Trophoblast cell (in vitro differentiated cells and primary cell): ENCODE measurements around the gene JMJD4.
A peak's percentile ranks its signal among the peaks of the same experiment; 100 is the strongest.

Source experiments
- DNase-seq, 2 donors: peaks; one replicate each; pipeline ENCODE4 v3.0.0-alpha.2; 2016
- H2AFZ ChIP-seq: 2 replicates; pipeline ENCODE4 v1.6.1; 2013; ENCODE audit warnings: low read length, moderate library complexity, mild to moderate bottlenecking; ENCODE audit not compliant: insufficient read depth, poor library complexity
- H2AK5ac ChIP-seq: 2 replicates; pipeline ENCODE4 v1.6.1; 2013; ENCODE audit warnings: mild to moderate bottlenecking, low read length
- H2BK120ac ChIP-seq: 2 replicates; pipeline ENCODE4 v1.6.1; 2013; ENCODE audit warnings: low read length, mild to moderate bottlenecking, moderate library complexity; ENCODE audit not compliant: insufficient read depth, poor library complexity
- H2BK12ac ChIP-seq: 2 replicates; pipeline ENCODE4 v1.6.1; 2013; ENCODE audit warnings: mild to moderate bottlenecking, low read length, moderate library complexity
- H2BK5ac ChIP-seq: 2 replicates; pipeline ENCODE4 v1.6.1; 2013; ENCODE audit warnings: low read length, low read depth, moderate library complexity, mild to moderate bottlenecking; ENCODE audit not compliant: poor library complexity
- H3K14ac ChIP-seq: 2 replicates; pipeline ENCODE4 v1.6.1; 2013; ENCODE audit warnings: mild to moderate bottlenecking, low read length
- H3K18ac ChIP-seq: 2 replicates; pipeline ENCODE4 v1.6.1; 2013; ENCODE audit warnings: mild to moderate bottlenecking, low read length
- H3K23ac ChIP-seq: 2 replicates; pipeline ENCODE4 v1.6.1; 2013; ENCODE audit warnings: low read length
- H3K27ac ChIP-seq: 2 replicates; pipeline ENCODE4 v1.5.1; 2013; ENCODE audit warnings: low read depth, mild to moderate bottlenecking, inconsistent platforms, low read length, moderate library complexity
- H3K27me3 ChIP-seq: 2 replicates; pipeline ENCODE4 v1.6.1; 2013; ENCODE audit warnings: inconsistent platforms, mild to moderate bottlenecking, low read length, moderate library complexity; ENCODE audit not compliant: insufficient read depth
- H3K36me3 ChIP-seq, 2 experiments: 1 replicate in 1 of 2; 2 replicates in 1 of 2; pipeline ENCODE4 v1.6.1; 2013; ENCODE audit warnings: low read length in 2 of 2, mild to moderate bottlenecking in 2 of 2, moderate library complexity in 1 of 2; ENCODE audit not compliant: insufficient read depth in 2 of 2, control insufficient read depth in 1 of 2
- H3K4ac ChIP-seq: 2 replicates; pipeline ENCODE4 v1.6.1; 2013; ENCODE audit warnings: low read depth, mild to moderate bottlenecking, low read length, moderate library complexity
- H3K4me1 ChIP-seq, 2 experiments: 1 replicate in 1 of 2; 2 replicates in 1 of 2; pipeline ENCODE4 v1.6.1; 2013; ENCODE audit warnings: low read length in 2 of 2, mild to moderate bottlenecking in 2 of 2, moderate library complexity in 1 of 2; ENCODE audit not compliant: insufficient read depth in 2 of 2, control insufficient read depth in 1 of 2
- H3K4me2 ChIP-seq: 2 replicates; pipeline ENCODE4 v1.6.1; 2013; ENCODE audit warnings: inconsistent platforms, mild to moderate bottlenecking, low read length, moderate library complexity
- H3K4me3 ChIP-seq: 2 replicates; pipeline ENCODE4 v1.5.1; 2013; ENCODE audit warnings: mild to moderate bottlenecking, low read depth, low read length, inconsistent platforms
- H3K79me1 ChIP-seq: one replicate; pipeline ENCODE4 v1.6.1; 2013; ENCODE audit warnings: low read length
- H3K79me2 ChIP-seq: 2 replicates; pipeline ENCODE4 v1.6.1; 2013; ENCODE audit warnings: low read length, mild to moderate bottlenecking; ENCODE audit not compliant: control insufficient read depth, insufficient read depth, poor library complexity
- H3K9ac ChIP-seq: 2 replicates; pipeline ENCODE4 v1.6.1; 2013; ENCODE audit warnings: mild to moderate bottlenecking, low read length
- H3K9me3 ChIP-seq: 2 replicates; pipeline ENCODE4 v1.6.1; 2013; ENCODE audit warnings: low read depth, mild to moderate bottlenecking, control low read depth, inconsistent platforms, low read length; ENCODE audit not compliant: insufficient read depth
- H4K12ac ChIP-seq: 2 replicates; pipeline ENCODE4 v1.6.1; 2013; ENCODE audit warnings: low read depth, mild to moderate bottlenecking, low read length, moderate library complexity
- H4K8ac ChIP-seq: 2 replicates; pipeline ENCODE4 v1.6.1; 2013; ENCODE audit warnings: low read depth, mild to moderate bottlenecking, low read length, moderate library complexity
- H4K91ac ChIP-seq: one replicate; pipeline ENCODE4 v1.6.1; 2013; ENCODE audit warnings: low read depth, mild to moderate bottlenecking, low read length, moderate library complexity
- WGBS: extraction: QIAGEN DNeasy Blood & Tissue Kit; methylation state at CpG from one replicate; pipeline ENCODE4 v1.1.7; 2013; ENCODE audit warnings: missing lambda C conversion rate; ENCODE audit not compliant: insufficient read length, insufficient coverage; ENCODE audit errors: extremely low coverage; 5-methylcytosine and 5-hydroxymethylcytosine counted together

Gene JMJD4

DNA sequence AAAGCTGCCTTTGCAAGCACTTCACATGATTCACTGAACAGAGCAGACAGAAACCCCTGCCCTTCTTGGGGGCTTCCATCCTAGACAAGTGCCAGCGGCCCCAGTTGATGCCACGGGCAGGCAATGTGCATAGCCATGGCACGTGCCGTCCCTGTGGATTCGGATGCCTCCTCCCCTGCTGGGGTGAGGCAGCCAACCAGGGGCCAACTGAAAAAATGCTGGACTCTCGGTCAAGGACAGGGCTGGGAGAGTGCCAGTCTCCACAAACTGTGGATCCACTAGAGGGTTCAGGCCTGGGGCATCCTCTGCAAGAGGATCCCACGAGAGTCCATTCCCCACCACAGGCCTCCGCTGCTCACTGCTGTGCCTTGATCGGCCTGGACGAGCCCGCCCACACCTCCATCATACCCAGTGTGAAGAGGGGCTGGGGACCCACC lies 3.8 kb downstream of the JMJD4 start:
- no peak overlapping the region for H3K23ac ChIP-seq
- peaks cover 13% of the 10 kb centered on the region for H3K79me1 ChIP-seq
- no peak overlapping the region for H2AK5ac ChIP-seq
- no CpG with 5 or more reads among the region's 11 CpGs for WGBS
- H3K36me3 ChIP-seq, result peaks cover 27 to 28% of the 10 kb centered on the region in 2 experiments
- no peak overlapping the region for H2AFZ ChIP-seq
- H2BK5ac ChIP-seq, result no peak overlapping the region
- H3K4me3 ChIP-seq, result no peak overlapping the region
- H4K12ac ChIP-seq, result no peak overlapping the region
- H3K79me2 ChIP-seq, result peaks cover 17% of the 10 kb centered on the region
- no peak overlapping the region for H4K91ac ChIP-seq
- H3K9me3 ChIP-seq, result peaks cover 4% of the 10 kb centered on the region
- H3K18ac ChIP-seq, result no peak overlapping the region
- peaks cover 12 to 37% of the 10 kb centered on the region in 2 experiments for H3K4me1 ChIP-seq
- H3K4me2 ChIP-seq, result no peak overlapping the region
- H2BK12ac ChIP-seq, result no peak overlapping the region
- H3K27ac ChIP-seq, result no peak overlapping the region
- H3K14ac ChIP-seq, result no peak overlapping the region
- H2BK120ac ChIP-seq, result no peak overlapping the region
- no peak overlapping the region for H3K4ac ChIP-seq
- H3K27me3 ChIP-seq, result no peaks in the 10 kb centered on the region
- no peak overlapping the region for H3K9ac ChIP-seq
- H4K8ac ChIP-seq, result no peak overlapping the region
- DNase-seq, result no peak

DNA sequence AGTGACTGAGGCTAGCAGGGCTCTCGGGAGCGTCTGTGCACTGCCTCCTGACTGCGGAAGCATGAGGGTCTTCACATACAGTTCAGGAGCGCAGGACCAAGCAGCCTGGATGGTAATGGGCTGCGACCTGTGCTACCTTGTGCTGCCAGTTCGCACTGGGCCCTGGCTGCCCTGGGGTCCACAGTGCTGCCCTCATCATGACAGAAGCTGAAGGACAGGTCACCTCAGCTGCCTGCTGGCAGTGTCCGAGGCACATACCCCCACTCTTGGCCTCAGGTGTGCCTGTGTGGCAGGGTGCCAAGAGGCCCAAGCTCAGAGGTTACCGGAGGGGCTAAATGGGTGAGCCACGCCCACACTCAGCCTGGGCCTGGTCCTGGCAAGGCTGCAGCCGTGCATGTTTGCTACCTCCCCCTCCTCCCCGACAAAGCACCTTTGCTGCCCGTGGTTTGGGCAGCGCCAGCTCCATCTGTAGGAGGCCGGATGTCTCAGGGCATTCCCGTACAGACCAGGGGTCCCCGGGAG lies 4.4 kb downstream of the JMJD4 start:
- Histone ChIP-seq H3K27ac (no peak overlapping the region), H3K4me1 (peaks cover 7 to 31% of the 10 kb centered on the region in 2 experiments), H3K79me1 (peaks cover 13% of the 10 kb centered on the region), H3K14ac (no peak overlapping the region), H3K27me3 (no peaks in the 10 kb centered on the region), H2AK5ac (no peak overlapping the region), H2BK120ac (no peak overlapping the region), H3K18ac (no peak overlapping the region), H3K4me2 (no peak overlapping the region), H2BK5ac (no peak overlapping the region), H3K9ac (no peak overlapping the region), H3K36me3 (peaks cover 27 to 28% of the 10 kb centered on the region in 2 experiments), H3K9me3 (peaks cover 1% of the 10 kb centered on the region), H2AFZ (no peak overlapping the region), H3K23ac (no peak overlapping the region), H4K8ac (no peak overlapping the region), H3K4me3 (no peak overlapping the region), H4K91ac (no peak overlapping the region), H2BK12ac (no peak overlapping the region), H3K4ac (no peak overlapping the region), H4K12ac (no peak overlapping the region), H3K79me2 (peaks cover 12% of the 10 kb centered on the region)
- WGBS, result no CpG with 5 or more reads among the region's 16 CpGs
- no peak for DNase-seq

DNA sequence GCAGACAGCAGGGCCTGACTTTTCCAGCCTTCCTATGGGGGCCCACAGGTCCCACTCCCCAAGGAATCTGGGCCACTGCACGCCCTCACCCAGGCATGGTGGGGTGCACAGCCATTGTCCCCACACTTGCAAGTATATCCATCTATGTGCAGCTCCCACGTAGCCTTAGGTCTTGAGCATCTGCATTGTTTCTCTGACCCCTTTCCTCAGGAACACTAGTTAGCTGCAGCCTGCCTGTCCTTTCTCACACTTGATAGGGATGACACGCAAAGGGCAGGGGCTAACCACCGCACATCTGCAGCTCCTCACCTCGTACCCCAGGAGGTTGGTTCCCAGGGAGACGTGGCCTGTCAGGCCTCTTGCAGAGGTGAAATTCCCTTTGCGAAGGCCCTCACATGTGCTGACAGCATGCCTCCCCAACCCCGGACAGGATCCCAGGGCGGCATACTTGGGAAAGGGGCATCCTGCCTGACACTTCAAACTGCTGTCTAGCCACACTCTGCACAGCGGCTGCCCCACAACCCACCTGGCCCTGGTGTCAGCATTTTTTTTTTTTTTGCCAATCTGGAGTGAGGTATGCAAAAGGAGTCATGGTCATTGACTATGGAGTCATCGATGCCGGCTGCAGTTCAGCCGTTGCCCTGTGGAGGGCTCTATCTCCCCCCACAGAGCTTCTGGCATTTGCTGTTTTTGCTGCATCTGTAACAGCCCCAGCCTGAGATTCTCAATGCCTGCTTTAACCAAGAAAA lies 5.0 kb downstream of the JMJD4 start:
- peak; percentile 54 to 57 for DNase-seq
- no peak overlapping the region for H2BK5ac ChIP-seq
- H3K23ac ChIP-seq, result no peak overlapping the region
- peaks cover 9% of the 10 kb centered on the region for H3K79me1 ChIP-seq
- H2BK120ac ChIP-seq, result no peak overlapping the region
- peaks cover 10% of the 10 kb centered on the region for H3K79me2 ChIP-seq
- no CpG with 5 or more reads among the region's 13 CpGs for WGBS
- no peak overlapping the region for H2AFZ ChIP-seq
- H4K12ac ChIP-seq, result no peak overlapping the region
- H3K27ac ChIP-seq, result no peak overlapping the region
- H3K27me3 ChIP-seq, result no peaks in the 10 kb centered on the region
- no peaks in the 10 kb centered on the region for H3K9me3 ChIP-seq
- H2BK12ac ChIP-seq, result no peak overlapping the region
- no peak overlapping the region for H3K9ac ChIP-seq
- H3K18ac ChIP-seq, result no peak overlapping the region
- H4K8ac ChIP-seq, result no peak overlapping the region
- no peak overlapping the region for H2AK5ac ChIP-seq
- H3K4me1 ChIP-seq, result peaks cover 7 to 30% of the 10 kb centered on the region in 2 experiments
- H3K4me3 ChIP-seq, result no peak overlapping the region
- no peak overlapping the region for H3K14ac ChIP-seq
- H3K4me2 ChIP-seq, result no peak overlapping the region
- no peak overlapping the region for H3K4ac ChIP-seq
- no peak overlapping the region for H4K91ac ChIP-seq
- H3K36me3 ChIP-seq, result peaks cover 27 to 28% of the 10 kb centered on the region in 2 experiments

DNA sequence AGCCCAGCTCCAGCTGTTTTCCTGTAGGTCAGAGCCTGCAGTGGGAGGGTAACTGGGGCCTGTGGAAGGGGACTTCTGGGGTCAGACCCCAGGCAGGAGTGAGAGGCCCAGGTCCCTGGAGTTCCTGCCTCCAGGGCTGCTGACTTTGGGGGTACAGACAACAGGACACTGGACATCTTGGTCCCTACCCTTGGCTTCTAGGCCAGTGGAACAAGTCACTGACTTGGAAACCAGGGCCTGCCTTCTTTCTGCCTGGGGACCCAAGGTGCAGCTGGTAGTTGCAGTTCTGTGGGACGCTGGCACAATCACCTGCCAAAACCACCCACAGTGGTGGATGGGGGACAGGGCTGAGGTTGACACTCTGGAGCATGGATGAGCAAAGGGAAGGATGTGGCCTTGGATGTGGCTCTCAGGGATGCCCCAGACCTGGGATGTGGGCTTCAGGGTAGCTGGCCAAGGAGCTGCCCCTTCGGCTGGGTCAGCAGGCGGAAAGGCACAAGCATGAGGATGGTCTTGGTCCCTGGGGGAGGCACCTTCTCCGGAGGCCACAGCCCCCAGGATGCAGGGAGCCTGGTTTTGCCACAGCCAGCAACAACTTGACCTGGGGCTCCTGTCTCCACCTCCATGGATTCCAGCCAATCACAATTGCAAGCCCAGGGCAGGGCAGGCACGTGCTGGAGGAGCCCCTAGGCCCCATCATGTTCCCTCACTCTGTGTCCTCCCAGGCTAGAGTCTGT lies 5.8 kb downstream of the JMJD4 start:
- Histone ChIP-seq H3K4ac (no peak overlapping the region), H4K8ac (no peak overlapping the region)

More for the DNA sequence above, 5.8 kb downstream of the JMJD4 start:
- H2BK120ac ChIP-seq, result no peak overlapping the region
- H2AK5ac ChIP-seq, result no peak overlapping the region
- H2AFZ ChIP-seq, result no peak overlapping the region
- no peak overlapping the region for H3K18ac ChIP-seq
- no peak overlapping the region for H3K4me3 ChIP-seq
- no peak overlapping the region for H3K27ac ChIP-seq
- H3K9me3 ChIP-seq, result no peaks in the 10 kb centered on the region
- no CpG with 5 or more reads among the region's 5 CpGs for WGBS
- no peak overlapping the region for H4K91ac ChIP-seq
- no peaks in the 10 kb centered on the region for H3K27me3 ChIP-seq
- H3K79me1 ChIP-seq, result peaks cover 2% of the 10 kb centered on the region
- H4K12ac ChIP-seq, result no peak overlapping the region
- peaks cover 27 to 28% of the 10 kb centered on the region in 2 experiments for H3K36me3 ChIP-seq
- H3K4me2 ChIP-seq, result peak overlapping the region; percentile 92
- H3K4me1 ChIP-seq, result peaks cover 5 to 27% of the 10 kb centered on the region in 2 experiments
- no peak overlapping the region for H2BK5ac ChIP-seq
- no peak overlapping the region for H3K23ac ChIP-seq
- no peak overlapping the region for H3K14ac ChIP-seq
- peaks cover 3% of the 10 kb centered on the region for H3K79me2 ChIP-seq
- H2BK12ac ChIP-seq, result no peak overlapping the region
- DNase-seq, result no peak
- peak overlapping the region; percentile 20 for H3K9ac ChIP-seq
